DND-41 (cell line): Measurements from ENCODE around the gene SLAMF9.

Experiments
- ATAC-seq: fragments of 200-7000 bp; cut with Tn5 transposase; 3 replicates; pipeline ENCODE4 v1.9.1; 2021; ENCODE audit warnings: low read depth; ENCODE audit not compliant: insufficient read depth
- DNase-seq: peaks from one replicate; pipeline ENCODE4 v3.0.0-alpha.2; 2020
- H2AFZ ChIP-seq: 2 replicates; pipeline ENCODE4 v1.6.0; 2012; ENCODE audit warnings: low read depth, low read length
- H3K27ac ChIP-seq: 2 replicates; pipeline ENCODE4 v1.5.1; 2012; ENCODE audit warnings: low read length, inconsistent platforms
- H3K27me3 ChIP-seq: fragments of 200-600 bp; sonication (generic); 2 replicates; pipeline ENCODE4 v1.6.0; 2012; ENCODE audit warnings: low read length, mild to moderate bottlenecking, inconsistent platforms; ENCODE audit not compliant: insufficient read depth, poor library complexity
- H3K36me3 ChIP-seq: 2 replicates; pipeline ENCODE4 v1.5.1; 2012; ENCODE audit warnings: low read length, inconsistent platforms; ENCODE audit not compliant: insufficient read depth
- H3K4me1 ChIP-seq: 2 replicates; pipeline ENCODE4 v1.5.1; 2012; ENCODE audit warnings: mild to moderate bottlenecking, low read length; ENCODE audit not compliant: insufficient read depth
- H3K4me2 ChIP-seq: 2 replicates; pipeline ENCODE4 v1.6.0; 2012; ENCODE audit warnings: mild to moderate bottlenecking, moderate library complexity, low read length, inconsistent platforms; ENCODE audit not compliant: insufficient read depth
- H3K4me3 ChIP-seq, 2 experiments: fragments of 200-600 bp in 1 of 2; shearing (Covaris generic) in 1 of 2; 2 replicates each; pipeline ENCODE4 v1.5.1; 2012 to 2016; ENCODE audit warnings: inconsistent platforms in 2 of 2, low read length in 2 of 2, mild to moderate bottlenecking in 2 of 2, low read depth in 1 of 2, moderate library complexity in 1 of 2
- H3K79me2 ChIP-seq: 2 replicates; pipeline ENCODE4 v1.6.0; 2012; ENCODE audit warnings: low read length, inconsistent platforms; ENCODE audit not compliant: insufficient read depth
- H3K9ac ChIP-seq: 2 replicates; pipeline ENCODE4 v1.6.0; 2012; ENCODE audit warnings: low read depth, mild to moderate bottlenecking, inconsistent platforms, low read length, moderate library complexity
- H3K9me3 ChIP-seq: 2 replicates; pipeline ENCODE4 v1.5.1; 2012; ENCODE audit warnings: low read length, moderate library complexity, mild to moderate bottlenecking, inconsistent platforms; ENCODE audit not compliant: insufficient read depth, severe bottlenecking
- H4K20me1 ChIP-seq: 2 replicates; pipeline ENCODE4 v1.6.0; 2012; ENCODE audit warnings: low read length; ENCODE audit not compliant: insufficient read depth
- EZH2 ChIP-seq: IDR thresholded peaks from 3 replicates; pipeline ENCODE4 v1.6.1; 2012; ENCODE audit warnings: borderline replicate concordance, low read depth, mild to moderate bottlenecking, moderate library complexity, low read length, inconsistent platforms; ENCODE audit not compliant: severe bottlenecking
- TF ChIP-seq, protein P1 (sequence below): IDR thresholded peaks from 2 replicates; pipeline ENCODE4 v1.5.1; 2012; ENCODE audit warnings: borderline replicate concordance, low read length, moderate library complexity, mild to moderate bottlenecking; ENCODE audit not compliant: poor library complexity, severe bottlenecking; ENCODE audit errors: extremely low read depth

SLAMF9 gene

DNA sequence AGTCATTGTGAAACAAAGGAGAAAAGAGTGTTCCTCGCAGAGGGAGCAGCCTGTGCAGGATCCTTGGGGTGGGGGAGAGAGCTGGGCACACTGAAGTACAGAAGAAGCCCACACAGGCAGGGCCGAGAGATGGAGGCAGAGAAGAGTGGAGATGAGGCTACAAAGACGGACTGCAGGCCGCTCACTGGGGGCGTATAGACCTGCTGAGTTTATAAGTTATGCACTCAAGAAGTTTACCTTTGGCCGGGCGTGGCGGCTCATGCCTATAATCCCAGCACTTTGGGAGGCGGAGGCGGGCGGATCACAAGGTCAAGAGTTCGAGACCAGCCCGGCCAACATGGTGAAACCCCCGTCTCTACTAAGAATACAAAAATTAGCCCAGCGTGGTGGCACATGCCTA is 7.6 kb upstream of the SLAMF9 start:
- no peak overlapping the region for H3K4me2 ChIP-seq
- no peaks in the 10 kb centered on the region for H3K79me2 ChIP-seq

DNA sequence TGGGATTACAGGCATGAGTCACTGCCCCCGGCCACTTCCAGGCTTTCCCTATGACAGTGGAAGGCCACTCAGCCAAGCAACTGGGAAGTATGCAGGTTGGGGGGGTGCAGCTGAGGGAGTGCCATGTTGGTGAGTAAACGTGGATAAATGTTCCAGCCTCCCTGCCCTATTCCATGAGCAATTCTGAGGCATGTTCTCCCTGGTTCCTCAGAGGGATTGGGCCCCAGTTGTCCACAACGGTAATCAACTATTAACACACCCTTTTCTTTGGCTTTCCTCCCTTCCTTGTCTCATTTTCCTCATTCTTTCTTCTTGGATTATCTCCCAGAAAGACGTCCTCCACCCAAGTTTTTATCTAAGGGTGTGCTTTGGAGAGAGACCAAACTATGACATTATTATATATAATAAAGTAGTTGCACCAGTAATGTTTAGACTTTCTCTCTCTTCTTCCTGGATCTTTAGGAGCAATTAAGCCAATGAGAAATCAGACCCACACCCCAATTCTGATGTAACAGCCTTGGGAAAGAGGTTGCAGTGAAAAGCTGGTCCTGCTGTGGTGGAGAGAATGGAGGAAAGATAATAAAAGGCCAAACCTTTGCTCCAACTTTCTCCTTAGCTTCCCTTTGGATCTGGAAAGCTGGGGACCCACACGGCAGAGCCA is 6.8 kb upstream of the SLAMF9 start:
- H3K36me3 ChIP-seq = no peaks in the 10 kb centered on the region
- ATAC-seq (no peak), DNase-seq (no peak)
- H3K27me3 ChIP-seq = peaks cover 25% of the 10 kb centered on the region
- no peaks in the 10 kb centered on the region for H3K9me3 ChIP-seq
- H3K4me2 ChIP-seq = no peak overlapping the region
- H3K4me3 ChIP-seq = no peak overlapping the region
- no peaks in the 10 kb centered on the region for H4K20me1 ChIP-seq
- no peaks in the 10 kb centered on the region for H3K4me1 ChIP-seq
- H3K79me2 ChIP-seq = no peaks in the 10 kb centered on the region
- TF ChIP-seq EZH2 = no peak
- TF ChIP-seq, protein P1, sequence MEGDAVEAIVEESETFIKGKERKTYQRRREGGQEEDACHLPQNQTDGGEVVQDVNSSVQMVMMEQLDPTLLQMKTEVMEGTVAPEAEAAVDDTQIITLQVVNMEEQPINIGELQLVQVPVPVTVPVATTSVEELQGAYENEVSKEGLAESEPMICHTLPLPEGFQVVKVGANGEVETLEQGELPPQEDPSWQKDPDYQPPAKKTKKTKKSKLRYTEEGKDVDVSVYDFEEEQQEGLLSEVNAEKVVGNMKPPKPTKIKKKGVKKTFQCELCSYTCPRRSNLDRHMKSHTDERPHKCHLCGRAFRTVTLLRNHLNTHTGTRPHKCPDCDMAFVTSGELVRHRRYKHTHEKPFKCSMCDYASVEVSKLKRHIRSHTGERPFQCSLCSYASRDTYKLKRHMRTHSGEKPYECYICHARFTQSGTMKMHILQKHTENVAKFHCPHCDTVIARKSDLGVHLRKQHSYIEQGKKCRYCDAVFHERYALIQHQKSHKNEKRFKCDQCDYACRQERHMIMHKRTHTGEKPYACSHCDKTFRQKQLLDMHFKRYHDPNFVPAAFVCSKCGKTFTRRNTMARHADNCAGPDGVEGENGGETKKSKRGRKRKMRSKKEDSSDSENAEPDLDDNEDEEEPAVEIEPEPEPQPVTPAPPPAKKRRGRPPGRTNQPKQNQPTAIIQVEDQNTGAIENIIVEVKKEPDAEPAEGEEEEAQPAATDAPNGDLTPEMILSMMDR = no peak
- no peak overlapping the region for H3K27ac ChIP-seq
- no peak overlapping the region for H3K9ac ChIP-seq
- no peak overlapping the region for H2AFZ ChIP-seq

More for the DNA sequence above, 7.6 kb upstream of the SLAMF9 start:
- Histone ChIP-seq H3K36me3 (no peaks in the 10 kb centered on the region), H3K4me1 (no peaks in the 10 kb centered on the region), H2AFZ (no peak overlapping the region), H3K4me3 (no peak overlapping the region), H3K27me3 (peaks cover 28% of the 10 kb centered on the region), H4K20me1 (no peaks in the 10 kb centered on the region), H3K9me3 (no peaks in the 10 kb centered on the region), H3K9ac (no peak overlapping the region), H3K27ac (no peak overlapping the region)
- ATAC-seq (no peak), DNase-seq (no peak)
- TF ChIP-seq, protein P1 = no peak
- no peak for TF ChIP-seq EZH2

DNA sequence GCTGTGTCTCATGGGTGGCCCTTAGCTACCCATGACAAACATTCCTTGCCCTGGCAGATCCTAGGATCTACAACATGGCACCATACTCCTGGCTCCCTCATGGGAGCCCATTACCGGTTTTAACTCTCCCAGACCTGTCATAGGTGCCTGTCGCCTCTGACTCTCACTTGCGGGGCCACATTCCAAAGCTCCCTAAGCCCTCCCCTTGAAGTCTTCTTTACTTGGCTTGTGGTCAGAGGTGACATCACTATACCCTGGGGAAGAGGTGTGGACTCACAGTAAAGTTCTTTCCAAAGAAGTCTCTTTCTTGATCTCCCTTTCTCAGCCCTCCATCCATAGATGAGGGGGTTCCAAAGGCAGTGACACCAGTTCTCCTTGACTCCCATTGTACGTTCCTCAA is 5.4 kb upstream of the SLAMF9 start:
- TF ChIP-seq EZH2 = no peak
- TF ChIP-seq, protein P1 = no peak
- Histone ChIP-seq H3K4me3 (no peak overlapping the region), H3K9me3 (no peaks in the 10 kb centered on the region), H4K20me1 (no peaks in the 10 kb centered on the region), H3K4me1 (no peaks in the 10 kb centered on the region), H3K36me3 (no peaks in the 10 kb centered on the region), H3K9ac (no peak overlapping the region), H3K27me3 (peaks cover 16% of the 10 kb centered on the region), H3K27ac (no peak overlapping the region), H3K4me2 (no peak overlapping the region), H2AFZ (no peak overlapping the region), H3K79me2 (no peaks in the 10 kb centered on the region)
- DNase-seq (no peak), ATAC-seq (no peak)
